Measurements from ENCODE around the gene RPRD2. TPM values are rescaled to one million over a fixed set of nuclear protein-coding genes. Genes with fewer than 3 reads are reported as not detected.
"Not testable (repeated sequence)": the region's sequence is repeated elsewhere in the genome, so short reads cannot be mapped to it uniquely, and the experiment has no call there.

The RPRD2 gene
- total RNA-seq, 1 experiment from 2014 or later = 36.2 TPM

DNA sequence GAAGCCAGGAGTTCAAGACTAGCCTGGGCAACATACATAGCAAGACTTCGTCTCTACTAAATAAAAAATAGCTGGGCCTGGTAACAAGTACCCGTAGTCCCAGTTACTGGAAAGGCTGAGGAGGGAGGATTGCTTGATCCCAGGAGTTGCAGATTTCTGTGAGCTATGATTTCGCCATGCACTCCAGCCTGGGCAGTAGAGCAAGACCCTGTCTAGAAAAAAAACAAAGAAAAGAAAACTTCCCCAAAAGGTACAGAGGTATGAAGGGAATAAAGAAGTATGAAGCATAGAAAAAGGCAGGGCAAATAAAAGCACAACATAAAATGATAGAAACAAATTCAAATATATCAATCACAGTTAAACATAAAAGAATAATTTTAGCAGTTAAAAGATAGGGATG, 28.7 kb downstream of the RPRD2 start:
- Histone ChIP-seq H3K4me3 (no peak overlapping the region), H3K36me3 (ENCODE audit: low read depth) (no peaks in the 10 kb centered on the region), H3F3A (ENCODE audit: insufficient read depth, low read depth) (peaks cover 4% of the 10 kb centered on the region), H3K9me2 (ENCODE audit: insufficient read depth) (no peaks in the 10 kb centered on the region), H3K9me3 (ENCODE audit: insufficient read depth, low read depth) (no peaks in the 10 kb centered on the region), H3K4me2 (no peak overlapping the region), H3K79me2 (ENCODE audit: low read depth) (peaks cover 91% of the 10 kb centered on the region), H4K20me1 (ENCODE audit: insufficient read depth) (peaks cover 35% of the 10 kb centered on the region), H3K27ac (no peak overlapping the region), H3K27me3 (ENCODE audit: insufficient read depth, low read depth) (no peaks in the 10 kb centered on the region), H2AFZ (no peak overlapping the region), H3K4me1 (replicated peaks; ENCODE audit: insufficient read depth) (no peaks in the 10 kb centered on the region)
- no peak for DNase-seq
- TF ChIP-seq, protein P1, sequence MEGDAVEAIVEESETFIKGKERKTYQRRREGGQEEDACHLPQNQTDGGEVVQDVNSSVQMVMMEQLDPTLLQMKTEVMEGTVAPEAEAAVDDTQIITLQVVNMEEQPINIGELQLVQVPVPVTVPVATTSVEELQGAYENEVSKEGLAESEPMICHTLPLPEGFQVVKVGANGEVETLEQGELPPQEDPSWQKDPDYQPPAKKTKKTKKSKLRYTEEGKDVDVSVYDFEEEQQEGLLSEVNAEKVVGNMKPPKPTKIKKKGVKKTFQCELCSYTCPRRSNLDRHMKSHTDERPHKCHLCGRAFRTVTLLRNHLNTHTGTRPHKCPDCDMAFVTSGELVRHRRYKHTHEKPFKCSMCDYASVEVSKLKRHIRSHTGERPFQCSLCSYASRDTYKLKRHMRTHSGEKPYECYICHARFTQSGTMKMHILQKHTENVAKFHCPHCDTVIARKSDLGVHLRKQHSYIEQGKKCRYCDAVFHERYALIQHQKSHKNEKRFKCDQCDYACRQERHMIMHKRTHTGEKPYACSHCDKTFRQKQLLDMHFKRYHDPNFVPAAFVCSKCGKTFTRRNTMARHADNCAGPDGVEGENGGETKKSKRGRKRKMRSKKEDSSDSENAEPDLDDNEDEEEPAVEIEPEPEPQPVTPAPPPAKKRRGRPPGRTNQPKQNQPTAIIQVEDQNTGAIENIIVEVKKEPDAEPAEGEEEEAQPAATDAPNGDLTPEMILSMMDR (conservative IDR thresholded peaks at IDR 0.05) = no peak
- no peak for TF ChIP-seq EZH2 (IDR thresholded peaks at IDR 0.05; ENCODE audit: low read depth)
- ChIA-PET CTCF (interaction anchor here (0.5 to 0.6 kb wide), 2 partner anchors 28 to 573 kb away, joined by 3 read pairs; no protein-coding TSS in a partner anchor), POLR2A (ENCODE audit: unreplicated experiment) (interaction anchor here (0.6 kb wide), 1 partner anchor 8 kb away, joined by 4 read pairs; no protein-coding TSS in a partner anchor)
- intact Hi-C loops (cut with micrococcal nuclease; ENCODE audit: unreplicated experiment) = no loop called here
- BruUV-seq (replicated peaks) = no TSS peak

DNA sequence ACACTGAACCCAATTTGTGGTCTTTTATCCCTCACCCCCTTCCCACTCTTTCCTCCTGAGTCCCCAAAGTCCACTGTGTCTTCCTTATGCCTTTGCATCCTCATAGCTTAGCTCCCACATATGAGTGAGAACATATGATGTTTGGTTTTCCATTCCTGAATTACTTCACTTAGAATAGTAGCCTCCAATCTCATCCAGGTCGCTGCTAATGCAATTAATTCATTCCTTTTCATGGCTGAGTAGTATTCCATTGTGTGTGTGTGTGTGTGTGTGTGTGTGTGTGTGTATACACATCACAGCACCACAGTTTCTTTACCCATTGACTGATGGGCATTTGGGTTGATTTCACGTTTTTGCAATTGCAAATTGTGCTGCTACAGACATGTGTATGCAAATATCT, 31.2 kb downstream of the RPRD2 start:
- CTCF ChIA-PET; H3K27ac ChIP-seq; DNase-seq; POLR2A ChIA-PET (ENCODE audit: unreplicated experiment); H3K4me1 ChIP-seq (replicated peaks; ENCODE audit: insufficient read depth); H3K9me3 ChIP-seq (ENCODE audit: insufficient read depth, low read depth); H3F3A ChIP-seq (ENCODE audit: insufficient read depth, low read depth); H3K4me2 ChIP-seq; intact Hi-C loops (cut with micrococcal nuclease; ENCODE audit: unreplicated experiment); H3K4me3 ChIP-seq; H2AFZ ChIP-seq; BruUV-seq (replicated peaks); H3K9me2 ChIP-seq (ENCODE audit: insufficient read depth); H3K36me3 ChIP-seq (ENCODE audit: low read depth); H3K27me3 ChIP-seq (ENCODE audit: insufficient read depth, low read depth): not testable (repeated sequence)
- H3K79me2 ChIP-seq (ENCODE audit: low read depth) = peaks cover 88% of the 10 kb centered on the region
- peaks cover 28% of the 10 kb centered on the region for H4K20me1 ChIP-seq (ENCODE audit: insufficient read depth)

DNA sequence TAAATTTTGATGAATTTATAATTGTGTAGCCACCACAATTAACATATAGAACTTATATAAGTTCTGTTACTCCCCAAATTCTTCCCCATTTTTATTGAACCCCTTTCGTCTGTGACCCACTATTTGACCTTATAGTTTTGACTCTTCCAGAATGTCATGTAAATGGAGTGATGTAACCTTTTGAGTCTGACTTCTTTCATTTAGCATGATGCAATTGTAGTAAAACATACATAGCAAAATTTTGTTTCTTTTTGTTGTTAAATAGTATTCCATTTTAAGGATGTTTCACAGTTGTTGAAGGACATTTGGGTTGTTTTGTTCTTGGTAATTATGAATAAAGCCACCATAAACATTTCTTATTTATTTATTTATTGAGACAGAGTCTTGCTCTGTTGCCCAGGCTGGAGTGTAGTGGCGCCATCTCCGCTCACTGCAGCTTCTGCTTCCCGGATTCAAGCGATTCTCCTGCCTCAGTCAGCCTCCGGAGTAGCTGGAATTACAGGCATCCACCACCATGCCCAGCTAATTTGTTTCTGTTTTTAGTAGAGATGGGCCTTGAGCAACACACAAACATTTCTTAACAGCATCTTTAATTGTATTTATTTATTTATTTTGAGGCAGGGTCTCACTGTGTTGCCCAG, 33.6 kb downstream of the RPRD2 start:
- peaks cover 4% of the 10 kb centered on the region; the same call in 1 of the 2 replicates for H3F3A ChIP-seq (ENCODE audit: insufficient read depth, low read depth)
- no peak overlapping the region for H2AFZ ChIP-seq
- H3K27me3 ChIP-seq (ENCODE audit: insufficient read depth, low read depth) = no peaks in the 10 kb centered on the region
- no peak for DNase-seq
- ChIA-PET CTCF (no interaction called here), POLR2A (ENCODE audit: unreplicated experiment) (no interaction called here)
- intact Hi-C loops (cut with micrococcal nuclease; ENCODE audit: unreplicated experiment) = no loop called here
- no peaks in the 10 kb centered on the region for H3K9me2 ChIP-seq (ENCODE audit: insufficient read depth)
- H3K9me3 ChIP-seq (ENCODE audit: insufficient read depth, low read depth) = no peaks in the 10 kb centered on the region
- H3K79me2 ChIP-seq (ENCODE audit: low read depth) = peaks cover 87% of the 10 kb centered on the region
- H3K4me1 ChIP-seq (replicated peaks; ENCODE audit: insufficient read depth) = no peaks in the 10 kb centered on the region
- no peaks in the 10 kb centered on the region for H3K36me3 ChIP-seq (ENCODE audit: low read depth)
- no peak overlapping the region for H3K4me2 ChIP-seq
- H4K20me1 ChIP-seq (ENCODE audit: insufficient read depth) = peaks cover 22% of the 10 kb centered on the region
- no peak overlapping the region for H3K4me3 ChIP-seq
- 0 out of 2 replicates have a peak overlapping the region, but pooled peaks have one; percentile 16 for H3K27ac ChIP-seq
- no peak for TF ChIP-seq EZH2 (IDR thresholded peaks at IDR 0.05; ENCODE audit: low read depth)
- TF ChIP-seq, protein P1 (conservative IDR thresholded peaks at IDR 0.05) = no peak
- BruUV-seq (replicated peaks) = no TSS peak

DNA sequence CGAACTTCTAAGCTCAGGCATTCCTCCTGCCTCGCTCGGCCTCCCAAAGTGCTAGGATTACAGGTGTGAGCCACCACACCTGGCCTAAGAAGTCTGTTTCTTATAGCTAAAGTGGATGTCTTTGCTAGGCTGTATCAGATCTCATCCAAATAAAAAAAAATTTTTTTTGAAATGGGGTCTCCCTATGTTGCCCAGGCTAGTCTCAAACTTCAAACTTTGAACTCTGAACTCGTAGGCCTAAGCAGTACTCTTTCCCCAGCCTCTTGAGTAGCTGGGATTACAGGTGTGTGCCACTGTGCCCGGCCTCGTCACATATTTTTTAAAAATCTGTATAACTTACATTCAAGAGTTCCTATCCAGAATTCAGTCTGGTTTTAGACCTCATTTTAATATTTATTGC, 40.5 kb downstream of the RPRD2 start:
- BruUV-seq (replicated peaks) = no TSS peak
- ChIA-PET CTCF (no interaction called here), POLR2A (ENCODE audit: unreplicated experiment) (no interaction called here)
- Histone ChIP-seq H3K9me3 (ENCODE audit: insufficient read depth, low read depth) (no peaks in the 10 kb centered on the region), H3K4me2 (no peak overlapping the region), H3K27ac (no peak overlapping the region), H3K4me3 (no peak overlapping the region), H3F3A (ENCODE audit: insufficient read depth, low read depth) (peaks cover 11% of the 10 kb centered on the region; the same call in 1 of the 2 replicates), H3K79me2 (ENCODE audit: low read depth) (peaks cover 93% of the 10 kb centered on the region), H2AFZ (no peak overlapping the region), H3K36me3 (ENCODE audit: low read depth) (no peaks in the 10 kb centered on the region), H4K20me1 (ENCODE audit: insufficient read depth) (peaks cover 25% of the 10 kb centered on the region), H3K9me2 (ENCODE audit: insufficient read depth) (no peaks in the 10 kb centered on the region), H3K4me1 (replicated peaks; ENCODE audit: insufficient read depth) (no peaks in the 10 kb centered on the region), H3K27me3 (ENCODE audit: insufficient read depth, low read depth) (no peaks in the 10 kb centered on the region)
- intact Hi-C loops (cut with micrococcal nuclease; ENCODE audit: unreplicated experiment) = no loop called here
- DNase-seq = no peak
- TF ChIP-seq, protein P1 (conservative IDR thresholded peaks at IDR 0.05) = no peak
- TF ChIP-seq EZH2 (IDR thresholded peaks at IDR 0.05; ENCODE audit: low read depth) = no peak
